ENCODE measurements around the gene S100B. TPM values are rescaled to one million over a fixed set of nuclear protein-coding genes. Genes with fewer than 3 reads are reported as not detected.

Gene S100B
- under 1 TPM in 3 of 6 donors, not detected in 3; 0.34 to 0.45 (median 0.36) TPM for polyA plus RNA-seq (ENCODE audit: low read depth in 6 of 6)

GRCh38 chr21:46604975-46605766 is at the start of gene S100B:
TSS of gene S100B (minus strand) at chr21:46605082. CDS start at chr21:46602415, 2,667 bp downstream.
- H3K4me1 Mint-ChIP-seq = peaks cover 10 to 15% (median 14%) of the 10 kb centered on the region in 3 donors
- peak within 1 kb of the TSS in 1 of 8 donors; percentile 74 for H3K4me3 Mint-ChIP-seq
- DNase-seq (no peak), ATAC-seq (ENCODE audit: low read depth in 2 of 2) (no peak)
- H3K27me3 Mint-ChIP-seq = peaks cover 0 to 8% (median 0%) of the 10 kb centered on the region in 3 donors
- H3K9me3 Mint-ChIP-seq = peaks cover 0 to 5% (median 0%) of the 10 kb centered on the region in 7 donors
- peaks cover 0 to 8% of the 10 kb centered on the region in 2 donors for H3K36me3 Mint-ChIP-seq
- H3K27ac Mint-ChIP-seq = peak within 1 kb of the TSS in 1 of 6 donors; percentile 65

DNA sequence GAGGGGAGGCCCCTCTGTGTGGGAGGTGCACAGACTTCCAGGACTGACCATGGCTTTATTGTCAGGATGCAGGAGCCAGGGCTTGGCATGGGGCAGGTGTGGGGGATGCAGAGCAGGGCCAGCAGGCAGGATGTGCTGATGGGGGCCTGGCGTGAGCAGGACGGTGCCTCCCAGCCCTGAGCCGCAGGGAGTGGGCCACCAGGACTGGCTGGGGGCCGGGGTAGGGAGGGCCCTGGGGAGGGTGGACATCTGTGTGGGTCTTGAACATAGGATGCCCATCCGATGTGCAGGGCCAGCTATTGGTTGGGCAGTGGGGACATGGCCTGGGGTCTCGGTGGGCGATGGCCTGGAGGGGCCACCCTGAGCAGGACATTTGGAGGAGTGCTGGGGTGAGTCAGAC is 46.2 kb upstream of the S100B start:
- Mint-ChIP-seq H3K4me1 (peaks cover 0 to 12% (median 9%) of the 10 kb centered on the region in 3 donors), H3K36me3 (peaks cover 52 to 76% of the 10 kb centered on the region in 2 donors), H3K27me3 (no peaks in the 10 kb centered on the region), H3K9me3 (peaks cover 5 to 24% (median 15%) of the 10 kb centered on the region in 7 donors), H3K4me3 (no peak overlapping the region), H3K27ac (peak overlapping the region in 2 of 6 donors; percentile 77 to 96)
- DNase-seq (no peak), ATAC-seq (ENCODE audit: low read depth in 2 of 2) (no peak)

GRCh38 chr21:46650476-46651098 is 45.7 kb upstream of the S100B start:
- Mint-ChIP-seq H3K27ac (no peak overlapping the region), H3K4me3 (no peak overlapping the region), H3K27me3 (no peaks in the 10 kb centered on the region), H3K4me1 (peaks cover 0 to 12% (median 9%) of the 10 kb centered on the region in 3 donors), H3K36me3 (peaks cover 51 to 73% of the 10 kb centered on the region in 2 donors), H3K9me3 (peaks cover 2 to 19% (median 10%) of the 10 kb centered on the region in 7 donors)
- ATAC-seq (ENCODE audit: low read depth in 2 of 2) (no peak), DNase-seq (no peak)

GRCh38 chr21:46649356-46649755 is 44.5 kb upstream of the S100B start:
- peaks cover 0 to 8% (median 2%) of the 10 kb centered on the region in 7 donors for H3K9me3 Mint-ChIP-seq
- peaks cover 40 to 61% of the 10 kb centered on the region in 2 donors for H3K36me3 Mint-ChIP-seq
- no peak overlapping the region for H3K4me3 Mint-ChIP-seq
- DNase-seq (no peak), ATAC-seq (ENCODE audit: low read depth in 2 of 2) (no peak)
- H3K27me3 Mint-ChIP-seq = no peaks in the 10 kb centered on the region
- H3K27ac Mint-ChIP-seq = no peak overlapping the region
- H3K4me1 Mint-ChIP-seq = peaks cover 0 to 12% (median 9%) of the 10 kb centered on the region in 3 donors

- Mint-ChIP-seq H3K9me3 (no peaks in the 10 kb centered on the region), H3K4me1 (peaks cover 0 to 12% (median 9%) of the 10 kb centered on the region in 3 donors), H3K27me3 (no peaks in the 10 kb centered on the region), H3K36me3 (peaks cover 32 to 53% of the 10 kb centered on the region in 2 donors), H3K4me3 (no peak overlapping the region), H3K27ac (no peak overlapping the region)
- DNase-seq = no peak
- ATAC-seq (ENCODE audit: low read depth in 2 of 2) = no peak
These were observed 43.7 kb upstream of the S100B start for GRCh38 chr21:46648539-46648938.

- Mint-ChIP-seq H3K4me3 (no peak overlapping the region), H3K36me3 (peaks cover 14 to 38% of the 10 kb centered on the region in 2 donors), H3K4me1 (peaks cover 0 to 12% (median 12%) of the 10 kb centered on the region in 3 donors), H3K9me3 (no peaks in the 10 kb centered on the region), H3K27ac (no peak overlapping the region), H3K27me3 (no peaks in the 10 kb centered on the region)
- DNase-seq = no peak
- ATAC-seq (ENCODE audit: low read depth in 2 of 2) = no peak
These were observed 41.8 kb upstream of the S100B start for GRCh38 chr21:46646541-46647154.

DNA sequence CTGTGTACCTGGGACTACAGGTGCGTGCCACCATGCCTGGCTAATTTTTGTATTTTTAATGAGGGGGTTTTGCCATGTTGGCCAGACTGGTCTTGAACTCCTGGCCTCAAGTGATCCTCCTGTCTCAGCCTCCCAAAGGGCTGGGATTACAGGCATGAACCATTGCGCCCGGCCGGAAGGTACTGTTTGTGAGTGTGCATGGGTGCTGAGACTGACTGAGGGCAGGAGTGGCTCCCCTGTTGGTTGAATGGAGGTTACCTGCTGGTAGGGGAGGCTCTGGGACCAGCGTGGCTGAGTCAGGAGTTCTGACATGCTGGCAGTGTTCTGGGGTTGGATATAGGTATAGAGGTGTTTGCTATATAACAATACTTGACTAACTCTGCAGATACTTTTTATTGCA is 41.0 kb upstream of the S100B start:
- Mint-ChIP-seq H3K27me3 (no peaks in the 10 kb centered on the region), H3K4me1 (peaks cover 0 to 11% (median 10%) of the 10 kb centered on the region in 3 donors), H3K27ac (no peak overlapping the region), H3K4me3 (no peak overlapping the region), H3K9me3 (no peaks in the 10 kb centered on the region), H3K36me3 (peaks cover 13 to 38% of the 10 kb centered on the region in 2 donors)
- no peak for ATAC-seq (ENCODE audit: low read depth in 2 of 2)
- no peak for DNase-seq

GRCh38 chr21:46643379-46644177 is 38.7 kb upstream of the S100B start:
- Mint-ChIP-seq H3K27ac (no peak overlapping the region), H3K36me3 (peaks cover 23 to 29% of the 10 kb centered on the region in 2 donors)

DNA sequence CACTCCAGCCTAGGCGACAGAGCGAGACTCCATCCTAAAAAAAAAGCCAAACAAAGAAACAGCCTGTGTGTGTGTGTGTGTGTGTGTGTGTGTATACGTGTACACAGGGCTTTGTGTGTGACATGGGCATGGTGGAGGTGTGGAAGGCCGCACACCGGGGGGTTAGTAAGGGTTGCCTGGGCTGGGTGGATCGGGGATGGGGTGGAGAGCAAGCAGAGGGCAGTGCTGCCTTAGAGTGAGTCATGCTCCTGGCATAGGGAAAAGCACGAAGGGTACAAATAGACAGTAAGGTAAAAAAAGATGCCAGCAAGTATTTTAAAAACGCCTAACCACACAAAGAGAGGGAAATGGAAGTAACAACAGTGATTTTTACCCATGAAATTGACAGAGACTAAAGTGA is 36.8 kb upstream of the S100B start:
- peak overlapping the region in 1 of 8 donors; percentile 2 for H3K4me3 Mint-ChIP-seq

More at GRCh38 chr21:46643379-46644177, 38.7 kb upstream of the S100B start:
- DNase-seq = no peak
- H3K4me3 Mint-ChIP-seq = no peak overlapping the region
- H3K27me3 Mint-ChIP-seq = no peaks in the 10 kb centered on the region
- H3K4me1 Mint-ChIP-seq = peaks cover 9 to 24% (median 20%) of the 10 kb centered on the region in 3 donors
- ATAC-seq (ENCODE audit: low read depth in 2 of 2) = no peak
- H3K9me3 Mint-ChIP-seq = no peaks in the 10 kb centered on the region

GRCh38 chr21:46639489-46640386 is 34.9 kb upstream of the S100B start:
- DNase-seq (no peak), ATAC-seq (ENCODE audit: low read depth in 2 of 2) (no peak)
- Mint-ChIP-seq H3K9me3 (no peaks in the 10 kb centered on the region), H3K36me3 (peaks cover 11 to 13% of the 10 kb centered on the region in 2 donors), H3K27ac (peak overlapping the region in 2 of 6 donors; percentile 45 to 67), H3K4me1 (peaks cover 25 to 48% (median 45%) of the 10 kb centered on the region in 3 donors), H3K27me3 (no peaks in the 10 kb centered on the region), H3K4me3 (peak overlapping the region in 2 of 8 donors; percentile 39 to 84)

More for the DNA sequence above, 36.8 kb upstream of the S100B start:
- H3K36me3 Mint-ChIP-seq = peaks cover 17 to 21% of the 10 kb centered on the region in 2 donors
- H3K4me1 Mint-ChIP-seq = peaks cover 21 to 38% (median 36%) of the 10 kb centered on the region in 3 donors
- no peak for ATAC-seq (ENCODE audit: low read depth in 2 of 2)
- H3K9me3 Mint-ChIP-seq = no peaks in the 10 kb centered on the region
- no peak for DNase-seq
- H3K27ac Mint-ChIP-seq = no peak overlapping the region
- no peaks in the 10 kb centered on the region for H3K27me3 Mint-ChIP-seq

GRCh38 chr21:46637952-46638746 is 33.3 kb upstream of the S100B start:
- no peak for DNase-seq
- Mint-ChIP-seq H3K36me3 (peaks cover 11 to 13% of the 10 kb centered on the region in 2 donors), H3K4me1 (peaks cover 25 to 53% (median 45%) of the 10 kb centered on the region in 3 donors), H3K9me3 (no peaks in the 10 kb centered on the region), H3K27me3 (no peaks in the 10 kb centered on the region), H3K4me3 (peak overlapping the region in 3 of 8 donors; percentile 2 to 98 (median 84)), H3K27ac (peak overlapping the region in 1 of 6 donors; percentile 51)
- ATAC-seq (ENCODE audit: low read depth in 2 of 2) = no peak
